OCI-LY7 (cell line): ENCODE data around the gene ZNF804A.

Experiments
- EZH2phosphoT487 ChIP-seq: fragments of 200-600 bp; sonication (generic); IDR thresholded peaks from 2 replicates; pipeline ENCODE4 v1.6.1; 2018; ENCODE audit warnings: low read depth, borderline replicate concordance, mild to moderate bottlenecking, mixed run types, antibody characterized with exemption, low read length, moderate library complexity, mixed read lengths
- TF ChIP-seq, protein P1 (sequence below): fragments of 200-600 bp; sonication (generic); conservative IDR thresholded peaks from 2 replicates; pipeline ENCODE4 v1.5.1; 2014; ENCODE audit warnings: mild to moderate bottlenecking, antibody characterized with exemption, low read length, moderate library complexity, mixed read lengths

DNA sequence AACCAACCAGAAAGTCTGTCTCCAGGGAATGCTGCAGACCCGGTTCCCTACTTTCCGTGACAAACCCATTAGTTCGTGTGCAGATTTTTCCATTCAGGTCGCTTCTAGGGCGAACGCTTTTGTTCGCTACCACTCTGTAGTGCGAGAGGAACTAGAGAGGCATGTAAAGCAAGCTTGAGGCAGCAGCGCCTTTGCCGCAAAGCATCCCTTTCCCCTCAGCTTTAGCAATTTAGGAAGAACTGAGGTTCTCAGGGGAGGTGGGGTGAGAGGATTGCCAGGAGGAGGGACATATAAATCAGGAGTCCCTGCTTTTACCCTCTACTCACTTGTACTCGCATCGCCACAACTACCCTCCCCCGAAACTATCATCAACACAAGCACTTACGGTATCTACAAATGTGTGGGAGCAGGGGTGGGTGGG, 748 bp upstream of the ZNF804A start:
- TF ChIP-seq, protein P1, sequence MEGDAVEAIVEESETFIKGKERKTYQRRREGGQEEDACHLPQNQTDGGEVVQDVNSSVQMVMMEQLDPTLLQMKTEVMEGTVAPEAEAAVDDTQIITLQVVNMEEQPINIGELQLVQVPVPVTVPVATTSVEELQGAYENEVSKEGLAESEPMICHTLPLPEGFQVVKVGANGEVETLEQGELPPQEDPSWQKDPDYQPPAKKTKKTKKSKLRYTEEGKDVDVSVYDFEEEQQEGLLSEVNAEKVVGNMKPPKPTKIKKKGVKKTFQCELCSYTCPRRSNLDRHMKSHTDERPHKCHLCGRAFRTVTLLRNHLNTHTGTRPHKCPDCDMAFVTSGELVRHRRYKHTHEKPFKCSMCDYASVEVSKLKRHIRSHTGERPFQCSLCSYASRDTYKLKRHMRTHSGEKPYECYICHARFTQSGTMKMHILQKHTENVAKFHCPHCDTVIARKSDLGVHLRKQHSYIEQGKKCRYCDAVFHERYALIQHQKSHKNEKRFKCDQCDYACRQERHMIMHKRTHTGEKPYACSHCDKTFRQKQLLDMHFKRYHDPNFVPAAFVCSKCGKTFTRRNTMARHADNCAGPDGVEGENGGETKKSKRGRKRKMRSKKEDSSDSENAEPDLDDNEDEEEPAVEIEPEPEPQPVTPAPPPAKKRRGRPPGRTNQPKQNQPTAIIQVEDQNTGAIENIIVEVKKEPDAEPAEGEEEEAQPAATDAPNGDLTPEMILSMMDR, result no peak
- no peak for TF ChIP-seq EZH2phosphoT487
